Osteocyte (in vitro differentiated cells): ENCODE data around the gene MMAB. TPM values are rescaled to one million over a fixed set of nuclear protein-coding genes. Genes with fewer than 3 reads are reported as not detected.

Experiments used
- DNase-seq: peaks from one replicate; pipeline ENCODE4 v3.0.0; 2021; ENCODE audit warnings: mixed read lengths; ENCODE audit not compliant: unreplicated experiment; ENCODE audit errors: extremely low spot score
- H3K27ac Mint-ChIP-seq: one replicate; pipeline ENCODE4 v1.8.0; 2021; ENCODE audit warnings: mild to moderate bottlenecking, mixed read lengths; ENCODE audit not compliant: unreplicated experiment
- H3K27me3 Mint-ChIP-seq: one replicate; pipeline ENCODE4 v1.8.0; 2021; ENCODE audit warnings: mixed read lengths; ENCODE audit not compliant: unreplicated experiment
- H3K36me3 Mint-ChIP-seq: one replicate; pipeline ENCODE4 v1.8.0; 2021; ENCODE audit warnings: mixed read lengths; ENCODE audit not compliant: unreplicated experiment
- H3K4me1 Mint-ChIP-seq: one replicate; pipeline ENCODE4 v1.8.0; 2021; ENCODE audit warnings: mixed read lengths; ENCODE audit not compliant: unreplicated experiment
- H3K4me3 Mint-ChIP-seq: one replicate; pipeline ENCODE4 v1.8.0; 2021; ENCODE audit warnings: mild to moderate bottlenecking, moderate library complexity, mixed read lengths; ENCODE audit not compliant: unreplicated experiment
- H3K9me3 Mint-ChIP-seq: one replicate; pipeline ENCODE4 v1.8.0; 2021; ENCODE audit warnings: mixed read lengths; ENCODE audit not compliant: unreplicated experiment
- CTCF ChIP-seq: fragments of 200-600 bp; sonication (generic); IDR thresholded peaks from 2 replicates; pipeline ENCODE4 v1.5.0; 2021; ENCODE audit warnings: antibody characterized with exemption, mild to moderate bottlenecking, moderate library complexity
- total RNA-seq: library from RNA; stranded (reverse); gene quantifications from 2 replicates; pipeline ENCODE4 v1.2.1, GENCODE V29; 2021

The MMAB gene
- total RNA-seq, 1 donor from 2014 or later = 20.6 TPM

- peaks cover 6% of the 10 kb centered on the region for H3K4me1 Mint-ChIP-seq
- TF ChIP-seq CTCF = no peak
- H3K9me3 Mint-ChIP-seq = no peaks in the 10 kb centered on the region
- H3K36me3 Mint-ChIP-seq = peaks cover 3% of the 10 kb centered on the region
- no peak overlapping the region for H3K4me3 Mint-ChIP-seq
- H3K27ac Mint-ChIP-seq = no peak overlapping the region
- no peaks in the 10 kb centered on the region for H3K27me3 Mint-ChIP-seq
- no peak for DNase-seq
Observed at GRCh38 chr12:109594556-109595317, 21.4 kb upstream of the MMAB start.

DNA sequence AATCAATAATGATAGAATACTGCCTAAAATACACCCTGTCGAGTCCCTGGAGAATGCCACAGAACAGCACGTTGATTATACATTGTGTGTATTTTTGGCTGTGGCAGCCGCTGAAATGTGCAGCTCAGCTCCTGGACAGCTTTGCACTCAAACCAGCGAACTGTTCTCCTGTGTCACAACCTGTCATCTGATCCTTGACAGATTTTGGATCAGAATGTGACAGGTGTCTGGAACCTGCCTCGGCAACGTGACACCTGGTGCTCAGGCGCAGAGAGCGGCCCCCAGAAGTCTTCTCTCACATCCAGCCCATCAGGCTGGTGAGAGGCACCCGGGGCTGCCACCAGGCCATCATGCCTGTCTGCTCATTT, 19.6 kb upstream of the MMAB start:
- H3K36me3 Mint-ChIP-seq = peaks cover 8% of the 10 kb centered on the region
- H3K9me3 Mint-ChIP-seq = no peaks in the 10 kb centered on the region
- H3K4me3 Mint-ChIP-seq = no peak overlapping the region
- TF ChIP-seq CTCF = no peak
- no peak for DNase-seq
- H3K27me3 Mint-ChIP-seq = no peaks in the 10 kb centered on the region
- H3K27ac Mint-ChIP-seq = no peak overlapping the region
- peaks cover 4% of the 10 kb centered on the region for H3K4me1 Mint-ChIP-seq

DNA sequence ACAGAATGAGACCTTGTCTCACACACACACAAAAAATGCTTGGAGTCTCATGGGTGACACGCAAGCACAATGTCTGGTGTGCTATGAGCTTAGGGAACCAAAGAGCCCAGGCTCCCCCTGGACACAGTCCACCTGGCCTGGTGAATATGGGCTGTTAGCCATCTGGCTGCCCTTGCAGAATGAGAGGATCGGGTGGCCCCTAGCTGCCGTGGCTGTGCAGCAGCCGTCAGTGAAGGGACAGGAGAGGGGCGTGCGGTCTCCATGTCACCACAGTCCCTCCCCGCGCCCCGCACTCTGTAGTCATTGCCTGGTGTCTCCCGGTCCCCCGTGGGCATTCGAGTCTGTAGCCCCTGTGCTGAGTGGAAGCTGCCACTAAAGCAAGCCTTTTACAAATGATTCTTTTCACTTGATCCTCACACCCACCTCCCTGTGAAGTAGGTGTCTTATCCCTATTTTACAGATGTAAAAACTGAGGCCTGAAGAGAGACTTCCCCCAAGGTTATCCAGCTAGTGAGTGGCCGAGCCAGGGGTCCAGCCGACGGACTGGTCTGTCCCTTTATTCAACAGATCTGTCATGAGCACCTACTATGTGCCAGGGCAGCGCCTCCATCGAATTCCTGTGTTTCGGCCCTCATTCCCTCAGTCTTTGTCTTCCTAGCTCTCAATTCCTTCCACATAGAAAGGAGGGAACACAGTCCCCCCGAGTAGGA, 19.0 kb upstream of the MMAB start:
- Mint-ChIP-seq H3K4me1 (no peaks in the 10 kb centered on the region), H3K9me3 (no peaks in the 10 kb centered on the region), H3K4me3 (no peak overlapping the region), H3K27ac (no peak overlapping the region), H3K36me3 (peaks cover 8% of the 10 kb centered on the region), H3K27me3 (no peaks in the 10 kb centered on the region)
- TF ChIP-seq CTCF = no peak
- no peak for DNase-seq

- TF ChIP-seq CTCF = no peak
- DNase-seq = no peak
- no peaks in the 10 kb centered on the region for H3K4me1 Mint-ChIP-seq
- no peak overlapping the region for H3K27ac Mint-ChIP-seq
- peaks cover 8% of the 10 kb centered on the region for H3K36me3 Mint-ChIP-seq
- H3K9me3 Mint-ChIP-seq = no peaks in the 10 kb centered on the region
- no peaks in the 10 kb centered on the region for H3K27me3 Mint-ChIP-seq
- no peak overlapping the region for H3K4me3 Mint-ChIP-seq
Observed at GRCh38 chr12:109591041-109591440, 17.7 kb upstream of the MMAB start.

- no peaks in the 10 kb centered on the region for H3K9me3 Mint-ChIP-seq
- no peaks in the 10 kb centered on the region for H3K4me1 Mint-ChIP-seq
- no peak overlapping the region for H3K4me3 Mint-ChIP-seq
- DNase-seq = no peak
- no peak overlapping the region for H3K27ac Mint-ChIP-seq
- no peaks in the 10 kb centered on the region for H3K27me3 Mint-ChIP-seq
- H3K36me3 Mint-ChIP-seq = peaks cover 5% of the 10 kb centered on the region
- TF ChIP-seq CTCF = no peak
Observed at GRCh38 chr12:109590566-109590965, 17.3 kb upstream of the MMAB start.
